IMR-90 (cell line): ENCODE measurements around the gene OPN1SW. TPM values are rescaled to one million over a fixed set of nuclear protein-coding genes. Genes with fewer than 3 reads are reported as not detected.

Source experiments
- ATAC-seq: fragments of 200-7000 bp; cut with Tn5 transposase; 2 replicates; pipeline ENCODE4 v1.9.1; 2020; ENCODE audit warnings: low read depth, mild to moderate bottlenecking, moderate library complexity
- BruUV-seq: library from RNA; stranded (reverse); fragments of 400-500 nt; replicated peaks from 2 replicates; lab custom pipeline; 2021; lab: Mats Ljungman, UMichigan
- CTCF ChIA-PET: fragments of 300-600 bp; formaldehyde crosslinking; extraction: SDS; loops from one replicate; lab custom pipeline; 2021; ENCODE audit warnings: antibody characterized with exemption; lab: Yijun Ruan, JAX
- POLR2A ChIA-PET: fragments of 300-600 bp; sonication (Branson Sonifier 250); formaldehyde crosslinking; loops from one replicate; lab custom pipeline; 2022; ENCODE audit warnings: antibody characterized with exemption; ENCODE audit not compliant: unreplicated experiment; lab: Charles Lee
- DNase-seq: peaks from one replicate; pipeline ENCODE4 v3.0.0; 2013
- H2AFZ ChIP-seq: replicated peaks from 2 replicates; pipeline ENCODE3; 2013; ENCODE audit warnings: low read length, mild to moderate bottlenecking; ENCODE audit not compliant: poor library complexity
- H2AK5ac ChIP-seq: 2 replicates; pipeline ENCODE4 v1.6.1; 2013; ENCODE audit warnings: low read depth, low read length, inconsistent platforms
- H2AK9ac ChIP-seq: replicated peaks from 2 replicates; pipeline ENCODE3; 2013; ENCODE audit warnings: mild to moderate bottlenecking, low read depth, low read length, moderate library complexity; ENCODE audit not compliant: poor library complexity
- H2BK120ac ChIP-seq: 2 replicates; pipeline ENCODE4 v1.6.1; 2013; ENCODE audit warnings: low read depth, low read length, inconsistent platforms
- H2BK15ac ChIP-seq: 3 replicates; pipeline ENCODE4 v1.6.1; 2013; ENCODE audit warnings: low read depth, low read length, inconsistent platforms
- H2BK20ac ChIP-seq: 2 replicates; pipeline ENCODE4 v1.6.1; 2013; ENCODE audit warnings: low read depth, mild to moderate bottlenecking, inconsistent platforms, low read length, moderate library complexity
- H2BK5ac ChIP-seq: 2 replicates; pipeline ENCODE4 v1.6.1; 2013; ENCODE audit warnings: mild to moderate bottlenecking, low read depth, low read length, inconsistent platforms; ENCODE audit not compliant: poor library complexity, severe bottlenecking
- H3K14ac ChIP-seq: replicated peaks from 2 replicates; pipeline ENCODE4 v1.6.1; 2013; ENCODE audit warnings: low read depth, low read length, inconsistent platforms
- H3K18ac ChIP-seq: 2 replicates; pipeline ENCODE4 v1.6.1; 2013; ENCODE audit warnings: low read depth, low read length, control low read depth
- H3K23ac ChIP-seq: 2 replicates; pipeline ENCODE4 v1.6.1; 2013; ENCODE audit warnings: low read depth, low read length, inconsistent platforms
- H3K27ac ChIP-seq: 2 replicates; pipeline ENCODE4 v1.5.1; 2013; ENCODE audit warnings: mild to moderate bottlenecking, control low read depth, low read length; ENCODE audit not compliant: insufficient read depth
- H3K27me3 ChIP-seq: 2 replicates; pipeline ENCODE4 v1.6.1; 2013; ENCODE audit warnings: low read length; ENCODE audit not compliant: control insufficient read depth, insufficient read depth
- H3K36me3 ChIP-seq: 2 replicates; pipeline ENCODE4 v1.6.1; 2013; ENCODE audit warnings: low read length, mixed read lengths; ENCODE audit not compliant: control insufficient read depth, insufficient read depth
- H3K4ac ChIP-seq: 2 replicates; pipeline ENCODE4 v1.6.1; 2013; ENCODE audit warnings: low read depth, low read length, inconsistent platforms
- H3K4me1 ChIP-seq: 2 replicates; pipeline ENCODE4 v1.6.1; 2013; ENCODE audit warnings: low read length, mixed read lengths; ENCODE audit not compliant: control insufficient read depth, insufficient read depth
- H3K4me2 ChIP-seq: 2 replicates; pipeline ENCODE4 v1.6.1; 2013; ENCODE audit warnings: low read depth, mild to moderate bottlenecking, control low read depth, low read length, moderate library complexity
- H3K4me3 ChIP-seq: 2 replicates; pipeline ENCODE4 v1.5.1; 2013; ENCODE audit warnings: low read depth, mild to moderate bottlenecking, control low read depth, low read length, moderate library complexity; ENCODE audit not compliant: insufficient read depth
- H3K56ac ChIP-seq: 2 replicates; pipeline ENCODE4 v1.6.1; 2013; ENCODE audit warnings: low read length, inconsistent platforms; ENCODE audit not compliant: insufficient read depth; ENCODE audit errors: extremely low read depth
- H3K79me1 ChIP-seq, 2 experiments: 2 replicates each; pipeline ENCODE4 v1.6.1; 2013; ENCODE audit warnings: low read length in 2 of 2, inconsistent platforms in 1 of 2, low read depth in 1 of 2
- H3K9ac ChIP-seq: 2 replicates; pipeline ENCODE4 v1.6.1; 2013; ENCODE audit warnings: low read depth, low read length, control low read depth
- H3K9me1 ChIP-seq: 2 replicates; pipeline ENCODE4 v1.6.1; 2013; ENCODE audit warnings: low read length, inconsistent platforms; ENCODE audit not compliant: insufficient read depth
- H3K9me3 ChIP-seq: 2 replicates; pipeline ENCODE4 v1.6.1; 2013; ENCODE audit warnings: low read length; ENCODE audit not compliant: control insufficient read depth, insufficient read depth
- H4K20me1 ChIP-seq: 2 replicates; pipeline ENCODE4 v1.6.1; 2013; ENCODE audit warnings: low read length, inconsistent platforms; ENCODE audit not compliant: insufficient read depth
- H4K5ac ChIP-seq: 2 replicates; pipeline ENCODE4 v1.6.1; 2013; ENCODE audit warnings: mild to moderate bottlenecking, low read depth, low read length, control low read depth
- H4K8ac ChIP-seq, 2 experiments: 2 replicates each; pipeline ENCODE4 v1.6.1; 2013; ENCODE audit warnings: low read depth in 2 of 2, low read length in 2 of 2, control low read depth in 1 of 2, inconsistent platforms in 1 of 2
- H4K91ac ChIP-seq: 2 replicates; pipeline ENCODE4 v1.6.1; 2013; ENCODE audit warnings: low read depth, low read length, inconsistent platforms; ENCODE audit not compliant: insufficient read depth
- CEBPB ChIP-seq: IDR thresholded peaks from 2 replicates; pipeline ENCODE4 v1.6.1; 2012; ENCODE audit warnings: low read depth, low read length, improper control_type of control experiment
- CHD1 ChIP-seq: IDR thresholded peaks from 2 replicates; pipeline ENCODE4 v1.6.1; 2012; ENCODE audit warnings: low read depth, low read length, improper control_type of control experiment
- CTCF ChIP-seq: conservative IDR thresholded peaks from 2 replicates; pipeline ENCODE4 v1.5.1; 2012; ENCODE audit warnings: mild to moderate bottlenecking, low read depth, low read length, improper control_type of control experiment
- MAFK ChIP-seq: IDR thresholded peaks from 2 replicates; pipeline ENCODE4 v1.6.1; 2012; ENCODE audit warnings: low read depth, low read length, improper control_type of control experiment
- POLR2A ChIP-seq: IDR thresholded peaks from 2 replicates; pipeline ENCODE4 v1.6.1; 2012; ENCODE audit warnings: mild to moderate bottlenecking, low read depth, low read length
- RAD21 ChIP-seq: IDR thresholded peaks from 2 replicates; pipeline ENCODE4 v1.6.1; 2012; ENCODE audit warnings: low read length, improper control_type of control experiment
- RFX5 ChIP-seq: IDR thresholded peaks from 2 replicates; pipeline ENCODE4 v1.8.0; 2012; ENCODE audit warnings: low read depth, mild to moderate bottlenecking, low read length, moderate library complexity
- SMC3 ChIP-seq: fragments of 150-350 bp; IDR thresholded peaks from 2 replicates; pipeline ENCODE4 v1.6.1; 2016; ENCODE audit warnings: low read depth, mild to moderate bottlenecking, antibody characterized with exemption, low read length, moderate library complexity
- WGBS, 2 experiments: methylation state at CpG; one replicate each; pipeline versions ENCODE4 v1.1.5 to v1.1.7; 2013; ENCODE audit warnings: missing lambda C conversion rate in 2 of 2; ENCODE audit not compliant: insufficient read length in 1 of 2; ENCODE audit errors: extremely low coverage in 2 of 2; 5-methylcytosine and 5-hydroxymethylcytosine counted together
- dilution Hi-C: fragments of 300-500 bp; cut with HindIII; formaldehyde crosslinking; loops from one replicate; pipeline ENCODE4 v1.14.3; 2018; ENCODE audit warnings: low sequenced_read_pairs; ENCODE audit not compliant: unreplicated experiment
- in situ Hi-C: fragments of 300-500 bp; cut with MboI; formaldehyde crosslinking; loops from 3 replicates; pipeline ENCODE4 v1.14.3; 2019; ENCODE audit warnings: low sequenced_read_pairs, inconsistent platforms, mixed read lengths
- intact Hi-C: fragments of 100-400 bp; cut with micrococcal nuclease; formaldehyde crosslinking; loops from 2 replicates; pipeline ENCODE4 v1.10.0; 2022
- polyA plus RNA-seq, 3 experiments: library from polyadenylated mRNA; depleted of rRNA; stranded (reverse); fragments of >200 nt; gene quantifications; 2 replicates each; pipeline ENCODE4 v1.2.3, GENCODE V29; 2012; ENCODE audit warnings: low replicate concordance in 1 of 3
- total RNA-seq: library from RNA; depleted of rRNA; stranded (reverse); fragments of >200 nt; gene quantifications from 2 replicates; pipeline ENCODE4 v1.2.3, GENCODE V29; 2012

OPN1SW gene
- total and polyA plus RNA-seq, 2 of the 4 experiments (the other 2 are of a cell fraction): not detected

- Histone ChIP-seq H2BK15ac (no peak overlapping the region), H3K4ac (no peak overlapping the region), H3K4me2 (no peak overlapping the region), H4K5ac (no peak overlapping the region), H2BK20ac (no peak overlapping the region), H3K56ac (no peak overlapping the region), H4K20me1 (no peaks in the 10 kb centered on the region), H3K27ac (no peak overlapping the region), H3K36me3 (peaks cover 30% of the 10 kb centered on the region), H4K91ac (no peak overlapping the region), H3K27me3 (no peaks in the 10 kb centered on the region), H3K9ac (no peak overlapping the region), H2BK5ac (no peak overlapping the region), H3K9me3 (no peaks in the 10 kb centered on the region), H3K23ac (no peak overlapping the region), H4K8ac (no peak overlapping the region), H2AFZ (no peak overlapping the region), H3K4me1 (peaks cover 10% of the 10 kb centered on the region), H3K18ac (no peak overlapping the region), H2AK9ac (no peak overlapping the region), H2BK120ac (no peak overlapping the region), H3K4me3 (no peak overlapping the region), H3K9me1 (peaks cover 10% of the 10 kb centered on the region), H3K79me1 (no peaks in the 10 kb centered on the region; a peak in 1 of 4 replicates), H2AK5ac (no peak overlapping the region), H3K14ac (no peak overlapping the region)
- intact Hi-C loops (no loop called here), in situ Hi-C loops (no loop called here), dilution Hi-C loops (no loop called here)
- no CpG with 5 or more reads among the region's 3 CpGs for WGBS, 2 experiments
- no peak for TF ChIP-seq POLR2A
- no peak for TF ChIP-seq CEBPB
- no peak for TF ChIP-seq RAD21
- no peak for TF ChIP-seq RFX5
- TF ChIP-seq MAFK: no peak
- no peak for TF ChIP-seq CTCF
- no peak for TF ChIP-seq CHD1
- TF ChIP-seq SMC3: no peak
- ATAC-seq (no peak), DNase-seq (no peak)
- POLR2A ChIA-PET: no interaction called here
- no TSS peak for BruUV-seq
- CTCF ChIA-PET: no interaction called here
These were observed 33.8 kb upstream of the OPN1SW start for GRCh38 chr7:128809363-128809762.
